GM23248 (cell line): Measurements from ENCODE around the gene SYK. TPM values are rescaled to one million over a fixed set of nuclear protein-coding genes. Genes with fewer than 3 reads are reported as not detected.

Source experiments
- DNase-seq: peaks from one replicate; pipeline ENCODE4 v3.0.0-alpha.2; 2015
- H2AFZ ChIP-seq: fragments of 200-600 bp; sonication (generic); 2 replicates; pipeline ENCODE4 v1.6.1; 2016; ENCODE audit warnings: antibody characterized with exemption
- H3F3A ChIP-seq: fragments of 200-600 bp; sonication (generic); 2 replicates; pipeline ENCODE4 v1.6.1; 2016; ENCODE audit warnings: mild to moderate bottlenecking, antibody characterized with exemption, mixed run types; ENCODE audit not compliant: insufficient read depth
- H3K27ac ChIP-seq: fragments of 200-600 bp; sonication (generic); 2 replicates; pipeline ENCODE4 v1.5.1; 2016; ENCODE audit warnings: mild to moderate bottlenecking
- H3K27me3 ChIP-seq: fragments of 200-600 bp; sonication (generic); replicated peaks from 2 replicates; pipeline ENCODE4 v1.6.1; 2016; ENCODE audit warnings: mild to moderate bottlenecking; ENCODE audit not compliant: insufficient read depth
- H3K36me3 ChIP-seq: fragments of 200-600 bp; sonication (generic); 2 replicates; pipeline ENCODE4 v1.6.1; 2016; ENCODE audit warnings: low read depth, mild to moderate bottlenecking
- H3K4me1 ChIP-seq: fragments of 200-600 bp; sonication (generic); 2 replicates; pipeline ENCODE4 v1.6.1; 2016; ENCODE audit warnings: mild to moderate bottlenecking; ENCODE audit not compliant: insufficient read depth
- H3K4me2 ChIP-seq: fragments of 200-600 bp; sonication (generic); one replicate; pipeline ENCODE4 v1.6.1; 2016; ENCODE audit warnings: mild to moderate bottlenecking; ENCODE audit not compliant: unreplicated experiment
- H3K4me3 ChIP-seq: fragments of 200-600 bp; sonication (generic); 2 replicates; pipeline ENCODE4 v1.5.1; 2016; ENCODE audit warnings: mild to moderate bottlenecking
- H3K79me2 ChIP-seq: fragments of 200-600 bp; sonication (generic); 2 replicates; pipeline ENCODE4 v1.6.1; 2016; ENCODE audit warnings: mild to moderate bottlenecking; ENCODE audit not compliant: insufficient read depth
- H3K9ac ChIP-seq: fragments of 200-600 bp; sonication (generic); 2 replicates; pipeline ENCODE4 v1.6.1; 2016; ENCODE audit warnings: mild to moderate bottlenecking
- H3K9me2 ChIP-seq: fragments of 200-600 bp; sonication (generic); 2 replicates; pipeline ENCODE4 v1.6.1; 2016; ENCODE audit warnings: mixed run types, mild to moderate bottlenecking, moderate library complexity; ENCODE audit not compliant: insufficient read depth
- H3K9me3 ChIP-seq: fragments of 200-600 bp; sonication (generic); one replicate; pipeline ENCODE4 v1.6.1; 2017; ENCODE audit warnings: low read depth
- H4K20me1 ChIP-seq: fragments of 200-600 bp; sonication (generic); 2 replicates; pipeline ENCODE4 v1.6.0; 2016; ENCODE audit not compliant: insufficient read depth
- EZH2 ChIP-seq: fragments of 200-600 bp; sonication (generic); IDR thresholded peaks from 2 replicates; pipeline ENCODE4 v1.6.1; 2018; ENCODE audit warnings: antibody characterized with exemption, mild to moderate bottlenecking; ENCODE audit not compliant: insufficient read depth, poor library complexity, severe bottlenecking
- EZH2phosphoT487 ChIP-seq: fragments of 200-600 bp; sonication (generic); IDR thresholded peaks from 2 replicates; pipeline ENCODE4 v1.6.1; 2018; ENCODE audit warnings: antibody characterized with exemption, moderate library complexity, mild to moderate bottlenecking, low read depth; ENCODE audit not compliant: insufficient read depth
- WGBS, 2 experiments: methylation state at CpG; one replicate each; pipeline ENCODE4 v1.1.6; 2015 to 2017; ENCODE audit warnings: low lambda C conversion rate in 2 of 2, low coverage in 1 of 2; ENCODE audit errors: missing lambda C conversion rate in 2 of 2; 5-methylcytosine and 5-hydroxymethylcytosine counted together
- in situ Hi-C: fragments of 300-500 bp; cut with MboI; formaldehyde crosslinking; loops from 2 replicates; pipeline ENCODE4 v1.15.0; 2020
- polyA plus RNA-seq: library from polyadenylated mRNA; unstranded; fragments of >200 nt; fragmentation: Nextera tagmentation; extraction: Ambion mirVana; gene quantifications from 2 replicates; pipeline ENCODE4 v1.2.1, GENCODE V29; 2016
- total RNA-seq: library from RNA; depleted of rRNA; stranded (reverse); fragments of >200 nt; shearing (Covaris generic); gene quantifications from 2 replicates; pipeline ENCODE4 v1.2.3, GENCODE V29; 2014

Gene SYK
- total and polyA plus RNA-seq, 2 experiments from 2014 or later, result not detected

DNA sequence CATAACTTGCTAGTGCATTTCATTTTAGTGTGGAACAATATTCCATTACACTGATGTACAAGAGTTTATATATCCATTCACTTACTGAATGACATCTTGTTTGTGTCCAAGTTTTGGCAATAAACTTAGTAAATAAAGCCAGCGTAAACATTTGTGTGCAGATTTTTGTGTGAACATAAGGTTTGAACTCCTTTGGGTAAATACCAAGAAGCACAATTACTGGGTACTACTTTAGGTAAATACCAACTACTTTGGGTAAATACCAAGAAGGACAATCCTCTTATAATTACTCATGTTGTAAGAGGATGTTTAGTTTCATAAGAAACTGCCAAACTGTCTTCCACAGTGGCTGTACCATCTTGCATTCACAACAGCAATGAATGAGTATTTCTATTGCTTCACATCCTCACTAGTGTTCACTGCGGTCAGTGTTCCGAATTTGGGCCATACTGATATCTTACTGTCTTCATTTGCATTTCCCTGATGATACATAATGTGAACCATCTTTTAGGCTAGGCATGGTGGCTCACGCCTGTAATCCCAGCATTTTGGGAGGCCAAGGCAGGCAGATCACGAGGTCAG lies 2.3 kb upstream of the SYK start:
- H3K4me2 ChIP-seq, result no peak overlapping the region
- no peak overlapping the region for H3K27ac ChIP-seq
- in situ Hi-C loops, result no loop called here
- no peak overlapping the region for H2AFZ ChIP-seq
- no peaks in the 10 kb centered on the region for H3K9me2 ChIP-seq
- no peak overlapping the region for H3K4me3 ChIP-seq
- TF ChIP-seq EZH2 (no peak), EZH2phosphoT487 (no peak)
- no peaks in the 10 kb centered on the region for H3K79me2 ChIP-seq
- H3K27me3 ChIP-seq, result peaks cover 38% of the 10 kb centered on the region
- H3K4me1 ChIP-seq, result no peaks in the 10 kb centered on the region
- WGBS, 2 experiments, result 55 to 56% methylated on average over 5 of the region's 5 CpGs
- H4K20me1 ChIP-seq, result no peaks in the 10 kb centered on the region
- H3K9ac ChIP-seq, result no peak overlapping the region
- no peaks in the 10 kb centered on the region for H3F3A ChIP-seq
- DNase-seq, result no peak
- no peaks in the 10 kb centered on the region for H3K36me3 ChIP-seq
- no peaks in the 10 kb centered on the region for H3K9me3 ChIP-seq

DNA sequence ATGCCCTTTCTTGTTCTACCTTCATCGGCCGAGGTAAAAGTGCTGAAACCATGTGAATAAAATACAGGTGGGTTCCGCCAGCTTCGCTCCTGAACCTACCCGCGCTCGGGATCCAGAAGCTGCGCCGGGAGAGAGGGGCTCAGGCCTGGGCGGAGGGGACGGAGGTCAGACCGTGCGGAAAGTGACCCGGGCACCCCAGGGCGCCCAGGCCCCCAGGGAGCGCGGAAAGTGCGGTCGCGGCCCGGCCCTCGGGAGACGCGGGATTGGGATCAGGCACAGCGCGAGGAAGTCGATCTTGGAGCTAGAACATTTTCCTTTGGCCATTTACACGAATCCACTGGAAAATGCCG lies 329 bp downstream of the SYK start:
- Histone ChIP-seq H3K4me3 (no peak overlapping the region), H3K9me3 (no peaks in the 10 kb centered on the region), H2AFZ (no peak overlapping the region), H3K36me3 (no peaks in the 10 kb centered on the region), H3K4me2 (no peak overlapping the region), H3K27ac (no peak overlapping the region), H3K9me2 (no peaks in the 10 kb centered on the region), H3K27me3 (peaks cover 38% of the 10 kb centered on the region), H4K20me1 (no peaks in the 10 kb centered on the region), H3K79me2 (no peaks in the 10 kb centered on the region), H3F3A (no peaks in the 10 kb centered on the region), H3K9ac (no peak overlapping the region), H3K4me1 (no peaks in the 10 kb centered on the region)
- in situ Hi-C loops, result no loop called here
- DNase-seq, result no peak
- WGBS, 2 experiments, result 18 to 19% methylated on average over 29 of the region's 29 CpGs
- TF ChIP-seq EZH2 (no peak), EZH2phosphoT487 (no peak)

DNA sequence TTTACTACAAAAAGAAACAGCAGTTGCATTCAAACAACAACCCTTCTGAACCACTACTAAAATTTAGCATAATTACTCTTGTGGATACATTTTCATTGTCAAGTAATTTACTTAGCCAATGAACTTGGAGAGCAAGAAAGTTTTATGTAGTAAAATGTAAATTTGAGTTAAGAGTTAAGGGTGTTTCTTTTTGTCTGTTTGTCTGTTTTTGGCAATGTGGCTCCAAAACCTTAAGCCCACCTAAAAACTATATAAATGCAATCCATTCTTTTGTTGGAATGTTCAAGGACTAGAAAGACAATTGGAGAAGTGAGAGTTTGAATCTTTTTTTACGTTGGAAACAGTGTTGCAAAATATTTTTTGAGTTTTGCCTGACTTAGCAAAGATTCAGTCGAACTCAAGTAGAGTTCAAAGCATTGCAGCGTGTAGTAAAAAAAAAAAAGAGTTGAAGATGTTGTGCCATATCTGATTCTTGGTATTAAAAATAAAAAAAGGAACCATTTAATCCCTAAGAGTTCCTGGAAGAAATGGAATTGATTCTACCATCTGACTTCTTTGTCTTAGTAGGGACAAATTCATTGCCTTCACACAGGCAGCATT lies 867 bp downstream of the SYK start:
- Histone ChIP-seq H3K9me3 (no peaks in the 10 kb centered on the region), H4K20me1 (no peaks in the 10 kb centered on the region), H3K9me2 (no peaks in the 10 kb centered on the region), H3K4me2 (no peak overlapping the region), H3K4me3 (no peak overlapping the region), H3K4me1 (no peaks in the 10 kb centered on the region), H3F3A (no peaks in the 10 kb centered on the region), H3K27ac (no peak overlapping the region), H3K27me3 (peaks cover 38% of the 10 kb centered on the region), H3K36me3 (no peaks in the 10 kb centered on the region), H3K79me2 (no peaks in the 10 kb centered on the region), H2AFZ (no peak overlapping the region), H3K9ac (no peak overlapping the region)
- TF ChIP-seq EZH2 (no peak), EZH2phosphoT487 (0 out of 2 replicates have a peak, but pooled peaks have one; percentile 17)
- DNase-seq, result no peak
- 46 to 52% methylated on average over 3 of the region's 3 CpGs for WGBS, 2 experiments
- in situ Hi-C loops, result no loop called here

DNA sequence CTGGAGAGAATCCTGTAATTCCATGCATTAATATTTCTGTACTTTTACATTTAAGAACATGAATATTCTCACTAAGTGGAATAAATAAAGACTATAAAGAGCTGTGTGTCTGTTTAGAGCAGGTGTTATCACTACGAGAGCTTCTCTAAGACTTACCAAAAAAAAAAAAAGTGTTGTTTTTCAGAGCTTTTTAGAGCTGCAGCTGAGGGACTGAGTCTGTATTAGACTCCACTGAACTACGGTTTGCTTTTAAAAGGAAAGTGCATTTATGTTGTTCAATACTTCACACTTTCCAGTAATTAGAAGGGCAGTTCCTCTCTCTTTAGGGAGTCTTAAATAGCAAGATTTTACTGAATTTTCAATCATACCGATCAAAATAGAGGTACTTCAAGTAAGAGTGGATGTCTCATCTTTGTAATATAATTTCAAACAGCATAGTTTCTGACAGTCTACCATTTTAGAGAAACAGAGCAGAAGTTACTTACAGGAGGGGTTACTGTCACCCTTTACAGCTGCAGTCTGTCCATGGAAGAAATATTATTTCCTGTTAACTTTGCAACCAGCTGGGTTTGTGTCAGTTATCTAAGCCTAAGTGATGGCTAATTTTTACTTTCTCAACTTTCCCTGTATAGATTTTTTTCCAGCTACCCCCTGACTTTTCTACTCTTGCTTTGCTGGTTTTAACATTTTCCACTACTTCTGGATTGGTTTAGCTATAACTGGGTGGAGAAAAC lies 2.4 kb downstream of the SYK start:
- no peak overlapping the region for H3K27ac ChIP-seq
- no peak for DNase-seq
- 18% methylated on average over 3 of the region's 3 CpGs for WGBS, 2 experiments

More for the DNA sequence above, 2.4 kb downstream of the SYK start:
- no peak overlapping the region for H2AFZ ChIP-seq
- no peaks in the 10 kb centered on the region for H3K9me2 ChIP-seq
- H3K4me2 ChIP-seq, result no peak overlapping the region
- H3K36me3 ChIP-seq, result no peaks in the 10 kb centered on the region
- H3K4me1 ChIP-seq, result no peaks in the 10 kb centered on the region
- H4K20me1 ChIP-seq, result no peaks in the 10 kb centered on the region
- H3K27me3 ChIP-seq, result peaks cover 38% of the 10 kb centered on the region
- H3K9ac ChIP-seq, result no peak overlapping the region
- no peaks in the 10 kb centered on the region for H3K9me3 ChIP-seq
- H3F3A ChIP-seq, result no peaks in the 10 kb centered on the region
- H3K4me3 ChIP-seq, result no peak overlapping the region
- in situ Hi-C loops, result no loop called here
- no peaks in the 10 kb centered on the region for H3K79me2 ChIP-seq
- TF ChIP-seq EZH2 (no peak), EZH2phosphoT487 (no peak)
